GM12892 (cell line): ENCODE data around the gene FOXG1.
A peak's percentile ranks its signal among the peaks of the same experiment; 100 is the strongest.

Source experiments
- DNase-seq: peaks from one replicate; pipeline ENCODE4 v3.0.0; 2011; ENCODE audit not compliant: insufficient read length
- FAIRE-seq: peaks from 2 replicates; lab custom pipeline; 2011; peaks lifted over from hg19 to GRCh38; lab: Jason Lieb, UNC
- POLR2A ChIP-seq: IDR thresholded peaks from 2 replicates; pipeline ENCODE4 v1.6.1; 2011; ENCODE audit warnings: low read depth, low read length, control low read depth
- POLR2AphosphoS5 ChIP-seq: IDR thresholded peaks from 2 replicates; pipeline ENCODE4 v1.6.1; 2011; ENCODE audit warnings: low read depth, low read length, control low read depth
- TAF1 ChIP-seq: IDR thresholded peaks from 2 replicates; pipeline ENCODE4 v1.6.1; 2011; ENCODE audit warnings: low read depth, mild to moderate bottlenecking, control low read depth, low read length, borderline replicate concordance

The FOXG1 gene

DNA sequence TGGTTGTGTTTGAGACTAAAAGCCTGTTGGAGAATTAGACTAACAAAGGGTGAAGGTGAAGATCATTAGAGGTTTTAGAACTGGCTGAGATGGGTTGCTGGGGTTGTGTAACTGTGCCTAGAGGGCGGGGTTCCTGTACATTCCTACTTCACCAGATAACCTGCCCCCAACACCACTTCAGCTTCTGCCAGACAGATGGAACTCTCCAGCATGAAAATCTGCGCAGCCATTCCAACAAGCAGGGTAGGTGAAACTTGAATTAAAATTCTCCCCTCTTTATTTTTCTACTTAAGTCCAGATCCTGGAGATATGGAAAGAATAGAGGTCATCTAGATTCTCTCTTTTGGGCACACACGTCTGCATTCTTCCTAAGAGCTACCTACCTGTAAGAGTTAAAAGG is 6.0 kb downstream of the FOXG1 start:
- FAIRE-seq (no peak), DNase-seq (no peak)
- TF ChIP-seq POLR2AphosphoS5 = no peak
- TF ChIP-seq POLR2A = no peak
- no peak for TF ChIP-seq TAF1

GRCh38 chr14:28773176-28773575 is 6.6 kb downstream of the FOXG1 start:
- DNase-seq (no peak), FAIRE-seq (no peak)
- TF ChIP-seq TAF1 (no peak), POLR2A (no peak), POLR2AphosphoS5 (no peak)

DNA sequence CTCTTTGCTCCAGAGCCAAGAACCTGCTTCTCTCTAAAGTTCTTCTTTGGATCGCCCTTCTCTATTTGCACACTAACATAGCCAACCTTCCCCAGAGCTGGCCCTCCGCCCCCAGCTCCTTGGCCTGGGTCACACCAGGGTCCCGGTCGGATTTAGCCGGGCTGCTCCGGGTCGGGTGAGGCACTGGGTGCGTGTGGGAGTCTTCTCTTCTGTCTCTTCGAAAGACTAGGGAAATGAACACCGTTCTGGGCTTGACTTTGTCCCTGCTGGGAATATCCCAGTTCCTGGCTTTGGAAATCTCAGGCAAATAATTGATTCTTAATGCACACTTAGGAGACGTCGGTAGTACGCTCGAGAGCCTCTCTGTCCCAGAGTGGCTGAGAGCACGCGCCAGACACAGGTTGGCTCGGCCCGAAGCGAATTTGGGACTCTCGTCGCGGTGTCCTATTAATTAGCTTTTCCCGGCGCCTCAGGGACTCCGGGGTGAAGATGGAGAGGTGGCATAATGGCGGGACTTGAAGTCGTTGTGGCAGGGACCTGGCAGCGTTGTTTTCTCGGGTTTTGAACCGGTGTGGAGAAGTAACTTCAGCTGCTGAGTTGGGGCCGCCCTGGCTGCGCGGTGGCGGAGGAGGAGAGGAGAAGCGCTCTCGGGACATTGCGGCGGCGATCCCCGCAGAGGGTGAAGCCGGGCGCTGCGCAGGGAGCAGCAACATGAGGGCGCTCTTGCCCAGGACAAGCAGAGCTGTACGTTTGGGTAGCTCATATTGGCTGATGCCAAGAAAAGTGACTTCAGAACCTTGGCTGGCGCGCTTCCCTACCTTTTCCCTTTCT is 7.5 kb downstream of the FOXG1 start:
- TF ChIP-seq POLR2AphosphoS5 = no peak
- DNase-seq (no peak), FAIRE-seq (no peak)

GRCh38 chr14:28774764-28775735 is 8.5 kb downstream of the FOXG1 start:
- FAIRE-seq = no peak
- no peak for DNase-seq
- no peak for TF ChIP-seq POLR2AphosphoS5
- TF ChIP-seq TAF1 = no peak
- TF ChIP-seq POLR2A = no peak

DNA sequence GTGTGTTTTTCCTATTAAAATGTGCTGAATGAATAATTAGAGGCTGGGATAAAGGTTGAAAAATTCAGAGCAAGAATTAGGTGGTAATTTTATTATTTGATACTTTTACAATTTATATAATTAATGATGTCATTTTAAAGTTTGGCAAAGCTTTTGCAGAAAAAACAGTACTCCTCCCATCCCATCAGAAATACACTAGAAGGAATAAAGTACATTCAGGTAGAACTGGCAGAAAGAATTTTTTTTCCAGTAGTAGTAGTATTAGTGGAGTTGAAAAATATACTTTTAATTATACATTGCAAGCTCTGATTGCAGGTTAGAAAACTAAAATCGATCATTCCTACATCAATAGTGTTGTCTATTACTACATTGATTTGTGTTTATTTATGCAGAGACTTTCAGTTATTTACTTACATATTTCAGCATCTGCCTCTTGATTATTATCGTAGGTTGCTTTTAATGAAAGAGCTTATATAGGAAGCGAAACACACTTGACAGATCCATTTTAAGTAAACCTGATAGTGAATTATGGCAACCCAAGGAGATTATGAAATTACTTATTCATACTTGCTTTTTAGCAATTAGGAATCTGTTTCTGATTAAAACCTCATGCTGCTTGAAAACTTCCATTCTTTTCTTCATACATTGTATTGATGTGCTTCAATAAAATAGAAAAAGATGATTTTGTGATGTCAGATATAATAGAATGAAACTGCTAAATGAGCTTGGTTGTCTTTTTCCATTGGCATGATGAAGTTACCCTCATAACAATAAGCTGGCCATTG is 10.1 kb downstream of the FOXG1 start:
- no peak for TF ChIP-seq POLR2A
- no peak for TF ChIP-seq TAF1
- TF ChIP-seq POLR2AphosphoS5 = no peak
- no peak for FAIRE-seq
- DNase-seq = no peak

DNA sequence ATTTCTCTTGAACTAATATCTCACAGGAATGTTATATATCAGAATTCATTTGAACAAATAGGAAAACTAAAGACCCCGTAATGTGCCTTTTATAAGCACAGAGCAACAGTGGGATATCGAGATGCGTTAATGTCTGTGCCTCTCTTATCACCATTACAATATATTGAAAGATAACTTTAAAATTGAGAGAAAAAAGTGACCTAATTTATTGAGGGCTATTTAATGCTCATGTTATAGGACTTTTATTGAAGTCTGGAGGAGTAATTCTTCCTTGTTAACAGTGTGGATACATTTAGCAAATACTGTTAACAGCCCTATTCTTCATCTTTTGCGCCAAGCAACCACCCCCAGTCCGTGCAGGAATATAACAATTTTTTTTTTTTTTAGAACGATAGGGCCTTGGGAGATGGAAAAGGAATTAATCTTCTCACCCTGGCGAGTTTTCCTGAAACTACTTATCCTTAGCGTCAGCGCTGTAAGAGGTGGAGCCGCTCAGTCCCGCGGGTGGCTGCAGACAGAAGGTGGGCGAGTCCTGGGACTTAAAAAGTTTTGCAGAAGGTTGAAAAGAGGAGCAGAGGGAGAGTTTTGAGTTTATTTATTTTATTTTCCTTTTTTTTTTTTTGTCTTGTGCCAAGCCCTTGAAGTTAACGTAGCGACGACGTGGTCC is 11.0 kb downstream of the FOXG1 start:
- FAIRE-seq (no peak), DNase-seq (no peak)
- TF ChIP-seq POLR2A = no peak
- TF ChIP-seq POLR2AphosphoS5 = no peak
- TF ChIP-seq TAF1 = no peak

DNA sequence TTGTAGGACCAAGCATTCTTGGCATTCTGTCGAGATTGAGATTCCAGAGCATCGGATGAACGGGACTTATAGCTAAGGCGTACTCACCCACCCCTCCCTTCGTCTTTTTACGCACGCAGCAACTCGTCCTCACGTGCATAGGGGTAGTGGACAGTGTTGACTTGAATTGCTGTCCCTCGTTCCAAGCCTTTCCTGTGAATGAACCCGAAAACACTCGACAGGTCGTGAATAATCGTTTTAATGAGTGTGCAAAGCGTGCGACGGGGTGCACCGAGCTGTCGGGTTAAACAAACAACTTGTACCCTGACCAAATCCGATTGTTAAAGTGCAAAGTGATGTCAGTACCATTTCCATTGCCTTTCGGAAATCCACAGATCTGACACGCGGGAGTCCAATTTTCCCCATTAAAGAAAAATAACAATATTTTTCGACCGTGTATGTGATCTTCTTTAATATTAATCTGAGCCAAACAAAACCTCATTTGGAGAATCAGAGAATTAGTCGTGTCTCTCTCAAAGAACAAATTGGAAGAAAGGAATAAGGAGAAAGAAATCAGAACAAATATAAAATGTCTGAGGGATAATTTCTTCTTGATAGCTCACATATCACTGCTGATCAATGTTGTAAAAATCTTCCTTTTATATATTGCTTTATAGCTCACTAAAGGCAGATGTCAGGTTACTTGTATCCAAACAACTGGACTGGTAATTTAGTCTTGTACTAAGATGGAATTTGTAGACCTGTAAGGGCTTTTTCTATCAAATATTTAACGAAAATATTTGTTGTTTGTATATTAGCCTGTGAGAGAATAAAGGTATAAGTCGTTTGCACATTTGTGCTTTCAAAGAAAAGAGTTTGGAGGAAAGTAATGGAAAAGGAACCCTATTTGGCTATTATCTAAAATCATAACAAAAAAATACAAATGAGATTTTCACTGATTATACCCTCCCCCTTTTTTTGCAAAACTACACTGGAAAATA is 11.8 kb downstream of the FOXG1 start:
- TF ChIP-seq POLR2A (no peak), TAF1 (no peak), POLR2AphosphoS5 (no peak)
- no peak for DNase-seq
- peak; percentile 40 for FAIRE-seq

GRCh38 chr14:28779456-28779855 is 12.9 kb downstream of the FOXG1 start:
- no peak for DNase-seq
- TF ChIP-seq POLR2A (no peak), TAF1 (no peak), POLR2AphosphoS5 (no peak)
- FAIRE-seq = no peak

- TF ChIP-seq POLR2A (no peak), POLR2AphosphoS5 (no peak), TAF1 (no peak)
- DNase-seq (no peak), FAIRE-seq (no peak)
These were observed 14.5 kb downstream of the FOXG1 start for GRCh38 chr14:28780843-28781820.
